ENCODE data around the gene ARFGEF2.

The ARFGEF2 gene

DNA sequence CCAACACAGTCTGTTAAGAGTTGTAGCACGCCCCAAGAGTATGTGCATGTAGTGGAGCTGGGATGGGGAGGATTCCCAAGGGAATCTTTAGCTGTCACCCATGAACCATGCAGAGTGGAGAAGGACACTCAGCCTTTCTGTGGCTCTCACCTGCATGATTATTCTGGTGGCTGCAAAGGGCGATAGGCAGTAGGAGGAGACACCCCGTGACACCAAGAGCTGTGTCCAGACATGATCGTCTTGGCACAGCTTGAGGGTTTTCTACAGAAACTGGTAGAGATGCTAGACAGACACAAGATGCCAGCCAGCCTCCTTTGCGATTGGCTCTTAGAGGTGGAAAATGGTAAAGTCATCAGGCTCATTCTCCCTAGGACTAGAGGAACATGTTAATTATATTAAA, 121.5 kb downstream of the ARFGEF2 start:
- Histone ChIP-seq H4K20me1 (ENCODE audit: control insufficient read depth, insufficient read depth, low read depth, low read length) (peaks cover 4% of the 10 kb centered on the region), H3K4me1 (ENCODE audit: control insufficient read depth, low read length) (peaks cover 13% of the 10 kb centered on the region), H3K4me3 (ENCODE audit: low read length) (no peak overlapping the region), H3K27me3 (ENCODE audit: control insufficient read depth, low read length) (no peaks in the 10 kb centered on the region), H3K9me2 (replicated peaks; ENCODE audit: control insufficient read depth, low read length) (no peaks in the 10 kb centered on the region), H3K27ac (ENCODE audit: low read depth, low read length) (no peak overlapping the region), H3K36me3 (ENCODE audit: control insufficient read depth, low read length) (peaks cover 13% of the 10 kb centered on the region), H3K4me2 (ENCODE audit: low read length) (no peak overlapping the region), H3K9me3 (ENCODE audit: control insufficient read depth, insufficient read depth, low read length) (no peaks in the 10 kb centered on the region), H3F3A (ENCODE audit: control insufficient read depth, insufficient read depth) (no peaks in the 10 kb centered on the region), H3K79me2 (ENCODE audit: control insufficient read depth, low read length) (peaks cover 34% of the 10 kb centered on the region)
- TF ChIP-seq, protein P1, sequence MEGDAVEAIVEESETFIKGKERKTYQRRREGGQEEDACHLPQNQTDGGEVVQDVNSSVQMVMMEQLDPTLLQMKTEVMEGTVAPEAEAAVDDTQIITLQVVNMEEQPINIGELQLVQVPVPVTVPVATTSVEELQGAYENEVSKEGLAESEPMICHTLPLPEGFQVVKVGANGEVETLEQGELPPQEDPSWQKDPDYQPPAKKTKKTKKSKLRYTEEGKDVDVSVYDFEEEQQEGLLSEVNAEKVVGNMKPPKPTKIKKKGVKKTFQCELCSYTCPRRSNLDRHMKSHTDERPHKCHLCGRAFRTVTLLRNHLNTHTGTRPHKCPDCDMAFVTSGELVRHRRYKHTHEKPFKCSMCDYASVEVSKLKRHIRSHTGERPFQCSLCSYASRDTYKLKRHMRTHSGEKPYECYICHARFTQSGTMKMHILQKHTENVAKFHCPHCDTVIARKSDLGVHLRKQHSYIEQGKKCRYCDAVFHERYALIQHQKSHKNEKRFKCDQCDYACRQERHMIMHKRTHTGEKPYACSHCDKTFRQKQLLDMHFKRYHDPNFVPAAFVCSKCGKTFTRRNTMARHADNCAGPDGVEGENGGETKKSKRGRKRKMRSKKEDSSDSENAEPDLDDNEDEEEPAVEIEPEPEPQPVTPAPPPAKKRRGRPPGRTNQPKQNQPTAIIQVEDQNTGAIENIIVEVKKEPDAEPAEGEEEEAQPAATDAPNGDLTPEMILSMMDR (IDR thresholded peaks at IDR 0.05; ENCODE audit: low read depth, low read length, poor library complexity, severe bottlenecking): no peak
- TF ChIP-seq EZH2phosphoT487 (IDR thresholded peaks at IDR 0.05; ENCODE audit: borderline replicate concordance, low read length): no peak

DNA sequence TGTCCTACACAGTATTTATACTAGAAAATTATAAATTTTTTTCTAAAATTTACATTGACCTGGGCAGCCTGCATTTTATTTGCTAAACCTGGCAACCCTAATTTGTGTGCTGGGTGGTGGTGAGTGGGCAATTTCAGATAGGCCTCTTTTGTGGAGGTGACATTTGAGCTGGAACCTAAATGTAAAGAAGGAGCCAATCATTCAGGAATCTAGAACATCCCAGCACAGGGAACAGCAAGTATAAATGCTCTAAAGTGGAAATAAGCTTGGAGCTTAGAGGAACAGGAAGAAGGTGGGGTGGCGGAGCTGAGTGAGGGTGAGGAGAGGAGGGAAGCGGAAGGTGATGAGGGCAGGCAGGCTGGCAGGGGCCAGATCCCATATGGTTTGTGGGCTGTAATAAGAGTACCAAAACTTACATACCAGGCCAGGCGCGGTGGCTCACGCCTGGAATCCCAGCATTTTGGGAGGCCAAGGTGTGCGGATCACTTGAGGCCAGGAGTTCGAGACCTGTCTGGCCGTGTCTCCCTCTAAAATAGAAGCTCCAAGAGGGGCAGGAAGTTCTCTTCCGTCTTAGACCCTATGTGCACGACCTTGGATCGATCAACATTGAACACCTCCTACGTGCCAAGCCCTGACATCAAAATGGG, 124.1 kb downstream of the ARFGEF2 start:
- Histone ChIP-seq H3K27me3 (ENCODE audit: control insufficient read depth, low read length) (no peaks in the 10 kb centered on the region), H4K20me1 (ENCODE audit: control insufficient read depth, insufficient read depth, low read depth, low read length) (peaks cover 21% of the 10 kb centered on the region), H3K4me2 (ENCODE audit: low read length) (peak overlapping the region; percentile 95), H3K9me2 (replicated peaks; ENCODE audit: control insufficient read depth, low read length) (no peaks in the 10 kb centered on the region), H3K79me2 (ENCODE audit: control insufficient read depth, low read length) (peaks cover 60% of the 10 kb centered on the region), H3K4me1 (ENCODE audit: control insufficient read depth, low read length) (peaks cover 27% of the 10 kb centered on the region), H3K36me3 (ENCODE audit: control insufficient read depth, low read length) (peaks cover 32% of the 10 kb centered on the region), H3K4me3 (ENCODE audit: low read length) (peak overlapping the region; percentile 76), H3K9me3 (ENCODE audit: control insufficient read depth, insufficient read depth, low read length) (no peaks in the 10 kb centered on the region), H3K27ac (ENCODE audit: low read depth, low read length) (peak overlapping the region; percentile 79), H3F3A (ENCODE audit: control insufficient read depth, insufficient read depth) (no peaks in the 10 kb centered on the region)
- TF ChIP-seq, protein P1 (IDR thresholded peaks at IDR 0.05; ENCODE audit: low read depth, low read length, poor library complexity, severe bottlenecking): no peak
- TF ChIP-seq EZH2phosphoT487 (IDR thresholded peaks at IDR 0.05; ENCODE audit: borderline replicate concordance, low read length): no peak

DNA sequence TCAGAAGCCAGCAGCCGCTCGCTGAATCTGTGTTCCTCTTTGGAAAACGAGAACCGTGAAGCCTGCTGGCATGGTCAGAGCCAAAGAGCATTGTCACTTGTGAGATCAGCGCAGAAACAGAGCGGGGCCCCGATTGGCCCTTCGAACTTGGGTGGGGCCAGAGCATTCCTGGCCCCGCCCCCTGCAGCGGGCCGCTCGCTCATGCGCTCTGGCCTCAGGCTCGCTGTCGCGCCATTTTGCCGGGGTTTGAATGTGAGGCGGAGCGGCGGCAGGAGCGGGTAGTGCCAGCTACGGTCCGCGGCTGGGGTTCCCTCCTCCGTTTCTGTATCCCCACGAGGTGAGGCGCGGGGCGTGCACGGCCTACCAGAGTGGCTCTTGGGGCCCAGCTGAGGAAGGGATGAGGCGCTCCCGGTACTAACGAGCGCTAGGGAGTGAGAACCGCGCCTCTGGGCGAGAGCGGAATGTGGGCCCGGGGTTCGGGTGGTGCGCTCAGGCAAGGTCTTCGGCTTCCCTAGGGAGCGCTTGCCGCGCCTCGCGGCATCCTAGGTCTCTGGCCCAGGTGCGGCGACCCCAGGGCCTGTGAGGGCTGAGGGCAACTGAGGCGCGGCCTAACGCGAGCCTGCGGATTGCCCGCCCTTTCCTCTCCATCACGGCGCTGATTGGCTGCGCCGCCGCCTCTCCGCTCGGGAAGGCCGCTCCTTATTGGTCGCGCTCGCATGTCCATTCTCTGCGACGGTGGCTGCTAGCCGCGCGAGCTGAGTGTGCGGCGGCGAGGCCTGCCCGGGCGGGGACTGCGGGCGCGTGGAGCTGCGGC, 124.8 kb downstream of the ARFGEF2 start, which contains the start of gene CSE1L:
Gene CSE1L (plus strand): TSS at position 226 of the 814 bp plus-strand sequence. CDS start 12,152 bp downstream, outside the sequence.
- Histone ChIP-seq H3K4me2 (ENCODE audit: low read length) (peak within 1 kb of the TSS; percentile 95), H3K27ac (ENCODE audit: low read depth, low read length) (peak within 1 kb of the TSS; percentile 79), H3K9me2 (replicated peaks; ENCODE audit: control insufficient read depth, low read length) (no peaks in the 10 kb centered on the region), H3K36me3 (ENCODE audit: control insufficient read depth, low read length) (peaks cover 40% of the 10 kb centered on the region), H4K20me1 (ENCODE audit: control insufficient read depth, insufficient read depth, low read depth, low read length) (peaks cover 21% of the 10 kb centered on the region), H3K27me3 (ENCODE audit: control insufficient read depth, low read length) (no peaks in the 10 kb centered on the region), H3K79me2 (ENCODE audit: control insufficient read depth, low read length) (peaks cover 67% of the 10 kb centered on the region), H3K9me3 (ENCODE audit: control insufficient read depth, insufficient read depth, low read length) (no peaks in the 10 kb centered on the region), H3K4me3 (ENCODE audit: low read length) (peak within 1 kb of the TSS; percentile 76), H3K4me1 (ENCODE audit: control insufficient read depth, low read length) (peaks cover 35% of the 10 kb centered on the region), H3F3A (ENCODE audit: control insufficient read depth, insufficient read depth) (no peaks in the 10 kb centered on the region)
- TF ChIP-seq, protein P1 (IDR thresholded peaks at IDR 0.05; ENCODE audit: low read depth, low read length, poor library complexity, severe bottlenecking): no peak
- TF ChIP-seq EZH2phosphoT487 (IDR thresholded peaks at IDR 0.05; ENCODE audit: borderline replicate concordance, low read length): no peak
